Liver (tissue), 9 donors: ENCODE measurements around the gene LRRC49. TPM values are rescaled to one million over a fixed set of nuclear protein-coding genes. Genes with fewer than 3 reads are reported as not detected.

Experiments
- DNase-seq: peaks from one replicate; pipeline ENCODE4 v3.0.0-alpha.2; 2017; ENCODE audit warnings: low spot score
- H3K27ac ChIP-seq, 2 donors: one replicate each; pipeline ENCODE4 v1.7.0; 2013; ENCODE audit warnings: inconsistent platforms in 2 of 2, low read length in 2 of 2, control low read depth in 1 of 2, low read depth in 1 of 2, mild to moderate bottlenecking in 1 of 2
- H3K27me3 ChIP-seq, 4 donors: one replicate each; pipeline versions ENCODE4 v1.6.1 to v1.7.0; 2013; ENCODE audit warnings: low read length in 3 of 4, inconsistent platforms in 1 of 4, mild to moderate bottlenecking in 1 of 4, moderate library complexity in 1 of 4; ENCODE audit not compliant: control insufficient read depth in 4 of 4, insufficient read depth in 4 of 4
- H3K36me3 ChIP-seq, 4 donors: one replicate each; pipeline versions ENCODE4 v1.6.1 to v1.7.0; 2013; ENCODE audit warnings: low read length in 3 of 4, mild to moderate bottlenecking in 3 of 4, low read depth in 1 of 4, moderate library complexity in 1 of 4; ENCODE audit not compliant: control insufficient read depth in 4 of 4, insufficient read depth in 3 of 4
- H3K4me1 ChIP-seq, 4 donors: one replicate each; pipeline versions ENCODE4 v1.6.1 to v1.7.0; 2013; ENCODE audit warnings: low read length in 3 of 4, mild to moderate bottlenecking in 3 of 4, moderate library complexity in 1 of 4; ENCODE audit not compliant: control insufficient read depth in 4 of 4, insufficient read depth in 4 of 4
- H3K4me3 ChIP-seq, 3 donors: one replicate each; pipeline versions ENCODE4 v1.6.1 to v1.7.0; 2013; ENCODE audit warnings: low read length in 3 of 3, control low read depth in 1 of 3, low read depth in 1 of 3, mild to moderate bottlenecking in 1 of 3
- H3K9ac ChIP-seq, 2 donors: one replicate each; pipeline ENCODE4 v1.7.0; 2013; ENCODE audit warnings: low read length in 2 of 2, mild to moderate bottlenecking in 2 of 2, moderate library complexity in 2 of 2, control low read depth in 1 of 2, low read depth in 1 of 2
- H3K9me3 ChIP-seq, 4 donors: one replicate each; pipeline versions ENCODE4 v1.6.1 to v1.7.0; 2013; ENCODE audit warnings: low read length in 3 of 4; ENCODE audit not compliant: control insufficient read depth in 4 of 4
- FOXA1 ChIP-seq: IDR thresholded peaks from 2 replicates; pipeline ENCODE4 v1.6.1; 2016; ENCODE audit warnings: antibody characterized with exemption
- GABPA ChIP-seq, 2 donors: IDR thresholded peaks in 1 of 2; conservative IDR thresholded peaks in 1 of 2; 2 replicates each; pipeline ENCODE4 v1.6.1; 2016; ENCODE audit warnings: antibody characterized with exemption in 2 of 2, mild to moderate bottlenecking in 1 of 2, moderate library complexity in 1 of 2
- HNF4G ChIP-seq: IDR thresholded peaks from 2 replicates; pipeline ENCODE4 v1.6.1; 2016; ENCODE audit warnings: antibody characterized with exemption
- JUND ChIP-seq, 2 donors: IDR thresholded peaks; 2 replicates each; pipeline ENCODE4 v1.6.1; 2016; ENCODE audit warnings: antibody characterized with exemption in 2 of 2
- RAD21 ChIP-seq, 2 donors: IDR thresholded peaks; 2 replicates each; pipeline ENCODE4 v1.6.1; 2016; ENCODE audit warnings: antibody characterized with exemption in 2 of 2, mild to moderate bottlenecking in 2 of 2
- RXRA ChIP-seq, 2 donors: IDR thresholded peaks; 2 replicates each; pipeline ENCODE4 v1.6.1; 2017 to 2018; ENCODE audit warnings: antibody characterized with exemption in 2 of 2, mild to moderate bottlenecking in 1 of 2
- TAF1 ChIP-seq: conservative IDR thresholded peaks from 2 replicates; pipeline ENCODE4 v1.6.1; 2016; ENCODE audit warnings: antibody characterized with exemption, mild to moderate bottlenecking
- YY1 ChIP-seq: IDR thresholded peaks from 2 replicates; pipeline ENCODE4 v1.6.1; 2016; ENCODE audit warnings: antibody characterized with exemption, mild to moderate bottlenecking
- WGBS: extraction: QIAGEN DNeasy Blood & Tissue Kit; methylation state at CpG from one replicate; pipeline ENCODE4 v1.1.7; 2013; 5-methylcytosine and 5-hydroxymethylcytosine counted together
- polyA plus RNA-seq, 2 donors: library from polyadenylated mRNA; stranded (reverse) in 1 of 2; unstranded in 1 of 2; fragments of 200-250 nt in 1 of 2; fragments of >200 nt in 1 of 2; fragmentation: Nextera tagmentation in 1 of 2; extraction: Ambion mirVana in 1 of 2; gene quantifications; one replicate each; pipeline versions ENCODE4 v1.2.1 to v1.2.3, GENCODE V29; 2013 to 2015
- total RNA-seq, 2 donors: library from RNA; depleted of rRNA; stranded (reverse); fragments of >200 nt; gene quantifications; one replicate each; pipeline ENCODE4 v1.2.3, GENCODE V29; 2014
- TF ChIP-seq, protein P1 (sequence below): IDR thresholded peaks from 2 replicates; pipeline ENCODE4 v1.6.1; 2016; ENCODE audit warnings: antibody characterized with exemption, mild to moderate bottlenecking
- TF ChIP-seq, protein P2 (sequence below): IDR thresholded peaks from 2 replicates; pipeline ENCODE4 v1.6.1; 2016; ENCODE audit warnings: antibody characterized with exemption
- TF ChIP-seq, protein P3 (sequence below): fragments of 150-350 bp; IDR thresholded peaks from 2 replicates; pipeline ENCODE4 v1.5.1; 2017; ENCODE audit warnings: improper control_type of control experiment, low read depth, low read length; ENCODE audit not compliant: missing input control
- TF ChIP-seq, protein P4 (sequence below): IDR thresholded peaks from 2 replicates; pipeline ENCODE4 v1.6.1; 2016; ENCODE audit warnings: antibody characterized with exemption
- TF ChIP-seq, protein P5 (sequence below): IDR thresholded peaks from 2 replicates; pipeline ENCODE4 v1.6.1; 2016; ENCODE audit warnings: antibody characterized with exemption
- donor health status: healthy.
- donor health status: healthy.
- donor health status: healthy.
- donor health status: healthy.
- donor health status: healthy.

LRRC49 gene
- total and polyA plus RNA-seq, 4 donors, result 0.20 to 1.1 (median 0.31) TPM

DNA sequence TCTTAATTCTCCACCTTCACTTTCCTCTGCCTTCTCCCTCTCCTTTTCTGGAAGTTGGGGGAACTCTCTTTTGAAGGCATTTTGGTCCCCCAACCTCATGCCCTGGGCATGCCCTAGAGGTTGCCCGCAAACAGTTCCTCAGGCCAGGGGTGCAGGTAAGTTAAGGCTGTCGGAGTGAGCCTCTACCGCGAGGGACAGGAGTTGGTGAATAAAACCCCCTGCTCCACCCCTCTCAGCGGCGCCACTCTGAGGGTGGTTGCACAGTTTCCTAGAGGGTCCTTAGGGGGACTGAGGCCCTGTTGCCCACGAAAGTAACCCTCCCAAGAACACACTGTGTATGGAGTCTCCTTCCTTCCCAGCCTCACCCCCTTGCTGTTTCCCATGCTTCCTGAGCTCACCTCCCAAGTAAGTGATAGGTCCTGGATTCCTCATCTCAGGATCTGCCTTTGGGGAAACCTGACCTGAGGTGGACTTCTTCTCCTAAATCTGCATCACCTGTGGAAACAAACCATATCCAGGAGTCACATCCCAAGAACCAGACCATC is 199.5 kb downstream of the LRRC49 start:
- no peak for TF ChIP-seq RAD21 (IDR thresholded peaks at IDR 0.05)
- TF ChIP-seq, protein P1, sequence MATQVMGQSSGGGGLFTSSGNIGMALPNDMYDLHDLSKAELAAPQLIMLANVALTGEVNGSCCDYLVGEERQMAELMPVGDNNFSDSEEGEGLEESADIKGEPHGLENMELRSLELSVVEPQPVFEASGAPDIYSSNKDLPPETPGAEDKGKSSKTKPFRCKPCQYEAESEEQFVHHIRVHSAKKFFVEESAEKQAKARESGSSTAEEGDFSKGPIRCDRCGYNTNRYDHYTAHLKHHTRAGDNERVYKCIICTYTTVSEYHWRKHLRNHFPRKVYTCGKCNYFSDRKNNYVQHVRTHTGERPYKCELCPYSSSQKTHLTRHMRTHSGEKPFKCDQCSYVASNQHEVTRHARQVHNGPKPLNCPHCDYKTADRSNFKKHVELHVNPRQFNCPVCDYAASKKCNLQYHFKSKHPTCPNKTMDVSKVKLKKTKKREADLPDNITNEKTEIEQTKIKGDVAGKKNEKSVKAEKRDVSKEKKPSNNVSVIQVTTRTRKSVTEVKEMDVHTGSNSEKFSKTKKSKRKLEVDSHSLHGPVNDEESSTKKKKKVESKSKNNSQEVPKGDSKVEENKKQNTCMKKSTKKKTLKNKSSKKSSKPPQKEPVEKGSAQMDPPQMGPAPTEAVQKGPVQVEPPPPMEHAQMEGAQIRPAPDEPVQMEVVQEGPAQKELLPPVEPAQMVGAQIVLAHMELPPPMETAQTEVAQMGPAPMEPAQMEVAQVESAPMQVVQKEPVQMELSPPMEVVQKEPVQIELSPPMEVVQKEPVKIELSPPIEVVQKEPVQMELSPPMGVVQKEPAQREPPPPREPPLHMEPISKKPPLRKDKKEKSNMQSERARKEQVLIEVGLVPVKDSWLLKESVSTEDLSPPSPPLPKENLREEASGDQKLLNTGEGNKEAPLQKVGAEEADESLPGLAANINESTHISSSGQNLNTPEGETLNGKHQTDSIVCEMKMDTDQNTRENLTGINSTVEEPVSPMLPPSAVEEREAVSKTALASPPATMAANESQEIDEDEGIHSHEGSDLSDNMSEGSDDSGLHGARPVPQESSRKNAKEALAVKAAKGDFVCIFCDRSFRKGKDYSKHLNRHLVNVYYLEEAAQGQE, result no peak
- TF ChIP-seq, protein P2, sequence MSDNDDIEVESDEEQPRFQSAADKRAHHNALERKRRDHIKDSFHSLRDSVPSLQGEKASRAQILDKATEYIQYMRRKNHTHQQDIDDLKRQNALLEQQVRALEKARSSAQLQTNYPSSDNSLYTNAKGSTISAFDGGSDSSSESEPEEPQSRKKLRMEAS, result no peak
- no peak for TF ChIP-seq TAF1
- TF ChIP-seq JUND (IDR thresholded peaks at IDR 0.05), result no peak
- TF ChIP-seq RXRA (IDR thresholded peaks at IDR 0.05), result no peak
- TF ChIP-seq, protein P3, sequence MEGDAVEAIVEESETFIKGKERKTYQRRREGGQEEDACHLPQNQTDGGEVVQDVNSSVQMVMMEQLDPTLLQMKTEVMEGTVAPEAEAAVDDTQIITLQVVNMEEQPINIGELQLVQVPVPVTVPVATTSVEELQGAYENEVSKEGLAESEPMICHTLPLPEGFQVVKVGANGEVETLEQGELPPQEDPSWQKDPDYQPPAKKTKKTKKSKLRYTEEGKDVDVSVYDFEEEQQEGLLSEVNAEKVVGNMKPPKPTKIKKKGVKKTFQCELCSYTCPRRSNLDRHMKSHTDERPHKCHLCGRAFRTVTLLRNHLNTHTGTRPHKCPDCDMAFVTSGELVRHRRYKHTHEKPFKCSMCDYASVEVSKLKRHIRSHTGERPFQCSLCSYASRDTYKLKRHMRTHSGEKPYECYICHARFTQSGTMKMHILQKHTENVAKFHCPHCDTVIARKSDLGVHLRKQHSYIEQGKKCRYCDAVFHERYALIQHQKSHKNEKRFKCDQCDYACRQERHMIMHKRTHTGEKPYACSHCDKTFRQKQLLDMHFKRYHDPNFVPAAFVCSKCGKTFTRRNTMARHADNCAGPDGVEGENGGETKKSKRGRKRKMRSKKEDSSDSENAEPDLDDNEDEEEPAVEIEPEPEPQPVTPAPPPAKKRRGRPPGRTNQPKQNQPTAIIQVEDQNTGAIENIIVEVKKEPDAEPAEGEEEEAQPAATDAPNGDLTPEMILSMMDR, result no peak
- no peak for TF ChIP-seq HNF4G
- no peak for TF ChIP-seq YY1
- TF ChIP-seq, protein P4, sequence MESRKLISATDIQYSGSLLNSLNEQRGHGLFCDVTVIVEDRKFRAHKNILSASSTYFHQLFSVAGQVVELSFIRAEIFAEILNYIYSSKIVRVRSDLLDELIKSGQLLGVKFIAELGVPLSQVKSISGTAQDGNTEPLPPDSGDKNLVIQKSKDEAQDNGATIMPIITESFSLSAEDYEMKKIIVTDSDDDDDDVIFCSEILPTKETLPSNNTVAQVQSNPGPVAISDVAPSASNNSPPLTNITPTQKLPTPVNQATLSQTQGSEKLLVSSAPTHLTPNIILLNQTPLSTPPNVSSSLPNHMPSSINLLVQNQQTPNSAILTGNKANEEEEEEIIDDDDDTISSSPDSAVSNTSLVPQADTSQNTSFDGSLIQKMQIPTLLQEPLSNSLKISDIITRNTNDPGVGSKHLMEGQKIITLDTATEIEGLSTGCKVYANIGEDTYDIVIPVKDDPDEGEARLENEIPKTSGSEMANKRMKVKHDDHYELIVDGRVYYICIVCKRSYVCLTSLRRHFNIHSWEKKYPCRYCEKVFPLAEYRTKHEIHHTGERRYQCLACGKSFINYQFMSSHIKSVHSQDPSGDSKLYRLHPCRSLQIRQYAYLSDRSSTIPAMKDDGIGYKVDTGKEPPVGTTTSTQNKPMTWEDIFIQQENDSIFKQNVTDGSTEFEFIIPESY, result no peak
- no peak for TF ChIP-seq FOXA1
- TF ChIP-seq GABPA (IDR thresholded peaks at IDR 0.05 in 1 of 2, conservative IDR thresholded peaks at IDR 0.05 in 1 of 2), result no peak
- TF ChIP-seq, protein P5, sequence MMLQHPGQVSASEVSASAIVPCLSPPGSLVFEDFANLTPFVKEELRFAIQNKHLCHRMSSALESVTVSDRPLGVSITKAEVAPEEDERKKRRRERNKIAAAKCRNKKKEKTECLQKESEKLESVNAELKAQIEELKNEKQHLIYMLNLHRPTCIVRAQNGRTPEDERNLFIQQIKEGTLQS, result no peak
- H3K9me3 ChIP-seq, result peaks cover 0 to 3% (median 0%) of the 10 kb centered on the region in 4 donors
- DNase-seq, result no peak
- H3K4me3 ChIP-seq, result no peak overlapping the region
- H3K27me3 ChIP-seq, result no peaks in the 10 kb centered on the region
- no peak overlapping the region for H3K27ac ChIP-seq
- no peaks in the 10 kb centered on the region for H3K4me1 ChIP-seq
- WGBS, result 83% methylated on average over 7 of the region's 7 CpGs
- H3K36me3 ChIP-seq, result no peaks in the 10 kb centered on the region
- H3K9ac ChIP-seq, result no peak overlapping the region
